ENCODE results near the gene SFRP2. TPM values are rescaled to one million over a fixed set of nuclear protein-coding genes. Genes with fewer than 3 reads are reported as not detected.

Gene SFRP2
- total RNA-seq, 1 donor from 2014 or later, result 71.3 TPM

GRCh38 chr4:153798420-153798819 is 9.5 kb upstream of the SFRP2 start:
- peak; percentile 78 for DNase-seq (ENCODE audit: low spot score)

GRCh38 chr4:153794006-153794405 is 5.1 kb upstream of the SFRP2 start:
- DNase-seq (ENCODE audit: low spot score), result no peak

- DNase-seq (ENCODE audit: low spot score), result no peak
Observed at GRCh38 chr4:153792618-153793247, 3.9 kb upstream of the SFRP2 start.

GRCh38 chr4:153791746-153792617 is 3.1 kb upstream of the SFRP2 start:
- DNase-seq (ENCODE audit: low spot score), result peak; percentile 92

GRCh38 chr4:153790962-153791551 is 2.2 kb upstream of the SFRP2 start:
- no peak for DNase-seq (ENCODE audit: low spot score)

GRCh38 chr4:153790500-153790865 is 1.6 kb upstream of the SFRP2 start:
- no peak for DNase-seq (ENCODE audit: low spot score)

- DNase-seq (ENCODE audit: low spot score), result no peak
Observed at GRCh38 chr4:153789741-153790499, 1.0 kb upstream of the SFRP2 start.

- no peak for DNase-seq (ENCODE audit: low spot score)
Observed at GRCh38 chr4:153788051-153788412, 851 bp downstream of the SFRP2 start.

- no peak for DNase-seq (ENCODE audit: low spot score)
Observed at GRCh38 chr4:153787575-153787974, 1.3 kb downstream of the SFRP2 start.

- no peak for DNase-seq (ENCODE audit: low spot score)
Observed at GRCh38 chr4:153787061-153787560, 1.8 kb downstream of the SFRP2 start.

- DNase-seq (ENCODE audit: low spot score), result peak; percentile 58
Observed at GRCh38 chr4:153785910-153786721, 2.8 kb downstream of the SFRP2 start.

GRCh38 chr4:153784166-153784699 is 4.7 kb downstream of the SFRP2 start:
- DNase-seq (ENCODE audit: low spot score), result no peak

- no peak for DNase-seq (ENCODE audit: low spot score)
Observed at GRCh38 chr4:153782581-153782980, 6.3 kb downstream of the SFRP2 start.

- DNase-seq (ENCODE audit: low spot score), result no peak
Observed at GRCh38 chr4:153781717-153782416, 7.0 kb downstream of the SFRP2 start.

- no peak for DNase-seq (ENCODE audit: low spot score)
Observed at GRCh38 chr4:153781280-153781679, 7.6 kb downstream of the SFRP2 start.

GRCh38 chr4:153780876-153781275 is 8.0 kb downstream of the SFRP2 start:
- DNase-seq (ENCODE audit: low spot score), result no peak

- peak; percentile 48 for DNase-seq (ENCODE audit: low spot score)
Observed at GRCh38 chr4:153780221-153780620, 8.7 kb downstream of the SFRP2 start.

- no peak for DNase-seq (ENCODE audit: low spot score)
Observed at GRCh38 chr4:153778383-153778782, 10.5 kb downstream of the SFRP2 start.

GRCh38 chr4:153777421-153777820 is 11.5 kb downstream of the SFRP2 start:
- no peak for DNase-seq (ENCODE audit: low spot score)

- DNase-seq (ENCODE audit: low spot score), result no peak
Observed at GRCh38 chr4:153776601-153777000, 12.3 kb downstream of the SFRP2 start.
